Suppressor macrophage treated with lipopolysaccharide for 1 hour (primary cell): ENCODE measurements around the gene TMUB2.

Experiments used
- DNase-seq, 3 donors: peaks; one replicate each; pipeline ENCODE4 v3.0.0-alpha.2; 2020 to 2022

The TMUB2 gene

GRCh38 chr17:44203731-44204440 is 17.1 kb downstream of the TMUB2 start:
- DNase-seq: peak; percentile 71 to 73 (median 73)

- DNase-seq: peak; percentile 56 to 62 (median 56)
Measured at GRCh38 chr17:44204441-44204882, 17.7 kb downstream of the TMUB2 start.

- DNase-seq: no peak
Measured at GRCh38 chr17:44205962-44206824, 19.4 kb downstream of the TMUB2 start.

DNA sequence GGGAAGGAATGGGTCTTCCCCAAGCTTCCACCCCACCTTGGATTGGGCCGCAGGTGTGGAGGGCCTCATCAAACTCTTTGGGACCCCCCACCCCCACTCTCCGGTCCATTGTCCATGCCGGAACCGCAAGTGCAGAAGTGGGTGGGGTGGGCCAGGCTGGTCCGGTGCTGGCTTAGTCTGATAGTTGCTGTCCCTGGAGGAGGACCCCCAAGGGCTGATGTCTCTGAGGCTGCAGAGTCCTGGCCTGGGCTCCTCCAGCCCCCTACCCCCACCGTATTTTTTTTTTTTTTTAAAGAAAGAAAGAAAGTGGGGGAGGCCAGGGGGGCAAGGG is 20.0 kb downstream of the TMUB2 start:
- no peak for DNase-seq

- no peak for DNase-seq
Measured at GRCh38 chr17:44207319-44207718, 20.5 kb downstream of the TMUB2 start.

- DNase-seq: no peak
Measured at GRCh38 chr17:44207743-44208142, 21.0 kb downstream of the TMUB2 start.

DNA sequence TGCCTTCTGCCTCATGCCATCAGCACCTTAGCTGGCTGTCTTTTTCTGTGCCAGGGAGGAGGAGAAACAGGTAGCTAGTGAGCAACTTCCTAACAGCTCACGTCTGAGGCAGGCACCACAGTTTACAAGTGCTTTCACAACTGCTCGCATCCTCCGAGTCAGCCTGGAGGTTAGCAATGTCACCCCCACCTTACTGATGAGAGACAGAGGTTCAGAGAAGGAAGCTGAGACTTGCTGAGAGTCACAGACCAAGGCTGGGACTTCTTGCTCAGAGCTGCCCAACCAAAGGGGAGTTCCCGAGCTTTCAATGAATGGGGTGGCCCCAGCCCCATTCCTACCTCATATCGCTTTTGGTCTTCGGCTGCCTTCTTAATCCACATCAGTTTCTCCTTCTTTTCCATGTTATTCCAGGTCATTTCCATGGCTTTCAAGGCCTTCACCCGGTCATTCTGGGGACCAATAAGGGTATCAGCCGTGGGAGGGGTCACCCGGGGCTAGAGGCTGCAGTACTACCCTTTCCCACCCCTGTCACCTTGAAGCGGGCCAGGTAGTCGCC is 23.1 kb downstream of the TMUB2 start:
- peak; percentile 59 to 75 (median 70) for DNase-seq

DNA sequence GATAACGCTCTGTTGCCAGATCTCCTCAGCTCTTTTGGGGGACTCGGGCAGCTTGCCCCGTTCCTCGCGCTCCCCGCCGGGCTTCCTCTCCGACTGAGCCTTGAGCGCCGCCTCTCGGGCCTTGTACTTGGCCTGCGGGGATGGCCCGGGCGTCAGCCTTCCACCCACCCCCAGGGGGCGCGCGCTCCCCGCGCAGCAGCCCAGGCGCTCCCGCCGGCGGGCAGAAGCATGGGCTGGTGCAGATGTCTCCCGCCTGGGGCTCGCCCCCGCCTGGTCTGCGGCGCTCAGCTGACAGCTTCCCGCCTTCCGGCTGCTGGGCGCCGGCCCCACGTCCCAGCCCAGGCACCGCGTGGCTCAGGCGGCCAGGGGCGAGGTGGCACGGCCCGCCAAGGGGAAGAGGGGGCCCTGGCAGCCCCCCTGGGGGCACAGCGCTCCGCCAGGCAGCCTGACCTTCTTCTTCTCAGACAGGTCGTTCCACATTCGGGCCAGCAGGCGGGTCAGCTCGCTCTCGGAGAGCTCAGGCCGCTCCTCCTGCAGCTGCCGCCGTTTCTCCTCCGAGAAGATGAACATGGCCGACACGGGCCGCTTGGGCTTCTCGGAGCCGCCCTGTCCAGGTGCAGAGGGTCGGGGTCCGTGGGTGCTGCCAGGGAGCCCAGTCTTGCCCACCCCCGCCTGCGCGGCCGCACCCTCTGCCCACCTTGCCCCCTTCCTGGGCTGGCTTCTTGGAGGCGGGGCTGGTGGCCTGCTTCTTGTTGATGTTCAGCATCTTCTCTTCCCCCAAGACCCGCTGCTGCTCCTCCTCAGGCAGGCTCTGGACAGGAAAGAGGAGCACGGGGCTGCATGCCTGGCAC is 23.8 kb downstream of the TMUB2 start:
- DNase-seq: peak; percentile 93 to 97 (median 97)

GRCh38 chr17:44211281-44212265 is 24.8 kb downstream of the TMUB2 start:
- no peak for DNase-seq

- DNase-seq: no peak
Measured at GRCh38 chr17:44212507-44213402, 26.0 kb downstream of the TMUB2 start.

GRCh38 chr17:44213403-44214229 is 26.8 kb downstream of the TMUB2 start:
- no peak for DNase-seq

DNA sequence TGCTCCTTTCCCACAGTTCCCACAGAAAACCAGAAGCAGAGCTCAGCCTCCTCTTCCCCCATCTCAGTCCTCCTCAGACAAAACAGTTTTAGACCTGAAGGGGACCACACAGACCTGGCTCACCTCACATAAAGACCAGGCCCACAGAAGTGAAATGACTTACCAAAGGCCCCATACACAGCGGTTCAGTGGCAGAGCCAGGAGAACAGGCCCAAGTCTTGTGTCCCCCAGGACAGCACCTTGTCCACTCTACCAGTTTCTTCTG is 27.4 kb downstream of the TMUB2 start:
- no peak for DNase-seq

- DNase-seq: no peak
Measured at GRCh38 chr17:44214896-44215295, 28.1 kb downstream of the TMUB2 start.

DNA sequence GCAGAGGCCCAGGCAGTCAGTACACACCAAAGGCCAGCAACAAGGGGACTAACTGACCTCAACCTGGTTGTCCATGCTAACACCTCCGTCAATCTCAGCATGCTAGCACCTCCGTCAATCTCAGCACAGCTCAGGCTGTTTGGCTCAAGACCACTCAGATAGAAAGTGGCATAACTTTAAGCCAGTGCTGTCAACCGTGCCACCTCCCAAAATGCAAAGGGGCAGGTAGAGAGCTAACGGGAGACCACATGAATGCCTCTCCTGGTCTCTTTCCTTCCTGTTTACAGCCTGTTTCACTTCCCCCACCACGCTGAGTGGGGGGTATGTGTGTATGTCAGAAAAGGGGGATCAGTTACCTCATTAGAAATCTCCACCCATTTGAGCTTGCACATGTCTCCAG is 29.4 kb downstream of the TMUB2 start:
- no peak for DNase-seq

DNA sequence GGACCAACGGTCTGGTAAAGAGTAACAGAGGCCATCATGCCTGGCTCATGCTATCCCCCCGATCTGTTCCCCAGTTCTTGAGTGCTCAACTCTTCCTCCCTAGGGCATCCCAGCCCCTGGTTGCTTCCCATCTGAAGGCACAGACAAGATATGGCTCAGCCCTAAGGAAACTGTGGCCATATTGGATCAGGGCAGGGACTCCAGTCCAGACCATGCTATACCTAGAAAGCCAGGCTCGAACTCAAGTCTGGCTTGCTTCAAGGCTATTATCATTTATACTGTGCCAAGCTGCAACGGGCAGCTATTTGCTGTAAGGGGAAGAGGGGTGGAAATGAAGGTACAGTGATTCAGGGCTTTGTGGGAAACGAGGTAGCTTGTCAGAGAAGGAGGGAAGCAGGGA is 29.9 kb downstream of the TMUB2 start:
- DNase-seq: no peak

DNA sequence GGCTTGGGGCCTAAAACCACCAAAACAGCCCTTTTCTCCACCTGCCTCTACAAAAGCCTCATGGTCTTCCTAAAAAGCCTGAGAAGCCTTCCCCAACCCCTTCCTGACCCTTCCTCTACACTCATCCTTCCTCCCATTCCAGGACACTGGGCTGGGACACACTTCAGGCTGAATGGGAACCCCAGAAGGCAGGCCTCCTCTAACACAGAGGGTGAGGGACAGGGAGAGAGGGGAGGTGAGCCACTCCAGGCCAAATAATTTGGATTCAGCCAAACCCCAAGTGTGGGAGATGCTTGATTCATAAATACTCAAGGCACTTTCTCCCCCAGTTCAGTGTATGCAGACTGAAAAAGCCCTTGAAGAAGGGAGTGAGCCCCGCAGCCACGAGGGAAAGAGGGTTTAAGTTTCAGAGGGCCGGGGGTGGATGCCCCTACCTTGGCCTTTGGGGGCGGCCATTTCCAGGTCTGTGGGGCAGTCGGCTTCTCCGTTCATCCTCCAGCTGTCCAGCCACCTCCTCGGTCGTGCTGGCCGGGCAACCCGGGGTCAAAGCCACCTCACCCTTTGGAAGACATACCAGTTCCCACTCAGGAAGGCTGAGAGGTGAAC is 31.1 kb downstream of the TMUB2 start:
- no peak for DNase-seq

DNA sequence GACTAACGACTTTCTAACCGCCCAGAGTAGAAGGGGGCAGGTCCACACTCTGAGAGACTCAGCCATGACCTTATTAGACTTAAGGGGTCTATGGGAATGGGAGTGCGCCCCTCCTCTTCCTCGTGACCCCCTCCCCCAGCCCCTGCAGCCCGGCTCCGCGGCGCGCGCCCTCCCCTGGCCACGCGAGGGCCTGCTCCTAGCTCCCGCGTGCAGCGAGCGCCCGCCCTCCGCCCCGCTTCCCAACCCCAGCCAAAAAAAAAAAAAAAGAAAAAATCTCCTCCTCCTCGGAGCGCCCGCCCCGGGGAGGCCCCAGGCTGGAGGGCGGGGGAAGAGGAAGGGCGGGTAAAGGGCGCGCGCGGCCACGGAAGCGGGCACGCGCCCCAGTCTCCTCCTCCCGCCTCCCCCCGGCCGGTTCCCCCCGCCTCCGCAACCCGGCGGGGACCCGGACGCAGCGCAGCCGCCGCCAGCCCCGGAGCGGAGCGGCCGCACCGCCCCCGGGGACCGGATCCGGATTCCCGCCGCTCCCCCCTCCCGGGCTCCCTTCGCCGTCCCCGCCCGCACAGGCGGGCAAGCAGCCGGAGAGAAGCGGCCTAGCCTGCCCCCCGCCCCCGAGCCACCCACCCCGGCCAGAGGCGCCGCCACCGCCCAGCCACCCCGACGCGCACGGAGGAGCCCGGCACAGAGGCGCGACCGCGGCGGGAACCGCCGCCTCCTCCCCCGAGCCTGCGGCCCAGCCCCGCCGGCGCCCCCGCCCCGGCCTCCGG is 31.8 kb downstream of the TMUB2 start:
- DNase-seq: peak; percentile 93 to 98 (median 97)

DNA sequence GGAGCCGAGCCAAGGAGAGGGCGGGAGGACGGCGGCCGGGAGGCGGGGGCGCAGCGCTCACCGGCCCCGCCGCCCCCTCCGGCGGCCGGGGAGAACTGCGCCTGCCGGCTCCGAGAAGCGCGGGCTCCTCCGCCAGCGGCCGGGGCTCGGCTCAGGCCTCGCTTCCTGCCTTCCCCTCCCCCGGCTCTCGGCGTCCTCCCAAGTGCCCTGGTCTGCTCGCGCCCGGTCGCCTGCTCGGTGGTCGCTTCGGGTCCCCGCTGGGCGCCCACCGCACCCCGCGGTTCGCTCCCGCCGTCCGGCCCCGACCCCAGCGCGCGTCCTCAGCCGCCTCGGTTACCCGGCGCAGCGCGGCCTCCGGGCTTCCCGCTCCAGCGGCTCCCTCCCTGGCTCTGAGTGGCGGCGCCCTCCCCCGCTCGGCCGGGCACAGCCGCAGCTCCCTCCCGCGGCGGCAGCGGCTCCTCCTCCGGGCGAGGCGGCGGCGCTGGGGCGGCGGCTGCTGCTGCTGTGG is 32.4 kb downstream of the TMUB2 start:
- DNase-seq: peak; percentile 83 to 94 (median 89)
